DND-41 (cell line): ENCODE measurements around the gene FURIN.

ENCODE experiments used
- ATAC-seq: fragments of 200-7000 bp; cut with Tn5 transposase; 3 replicates; pipeline ENCODE4 v1.9.1; 2021; ENCODE audit warnings: low read depth; ENCODE audit not compliant: insufficient read depth
- DNase-seq: peaks from one replicate; pipeline ENCODE4 v3.0.0-alpha.2; 2020
- H2AFZ ChIP-seq: 2 replicates; pipeline ENCODE4 v1.6.0; 2012; ENCODE audit warnings: low read depth, low read length
- H3K27ac ChIP-seq: 2 replicates; pipeline ENCODE4 v1.5.1; 2012; ENCODE audit warnings: low read length, inconsistent platforms
- H3K27me3 ChIP-seq: fragments of 200-600 bp; sonication (generic); 2 replicates; pipeline ENCODE4 v1.6.0; 2012; ENCODE audit warnings: low read length, mild to moderate bottlenecking, inconsistent platforms; ENCODE audit not compliant: insufficient read depth, poor library complexity
- H3K36me3 ChIP-seq: 2 replicates; pipeline ENCODE4 v1.5.1; 2012; ENCODE audit warnings: low read length, inconsistent platforms; ENCODE audit not compliant: insufficient read depth
- H3K4me1 ChIP-seq: 2 replicates; pipeline ENCODE4 v1.5.1; 2012; ENCODE audit warnings: mild to moderate bottlenecking, low read length; ENCODE audit not compliant: insufficient read depth
- H3K4me2 ChIP-seq: 2 replicates; pipeline ENCODE4 v1.6.0; 2012; ENCODE audit warnings: mild to moderate bottlenecking, moderate library complexity, low read length, inconsistent platforms; ENCODE audit not compliant: insufficient read depth
- H3K4me3 ChIP-seq, 2 experiments: fragments of 200-600 bp in 1 of 2; shearing (Covaris generic) in 1 of 2; 2 replicates each; pipeline ENCODE4 v1.5.1; 2012 to 2016; ENCODE audit warnings: inconsistent platforms in 2 of 2, low read length in 2 of 2, mild to moderate bottlenecking in 2 of 2, low read depth in 1 of 2, moderate library complexity in 1 of 2
- H3K79me2 ChIP-seq: 2 replicates; pipeline ENCODE4 v1.6.0; 2012; ENCODE audit warnings: low read length, inconsistent platforms; ENCODE audit not compliant: insufficient read depth
- H3K9ac ChIP-seq: 2 replicates; pipeline ENCODE4 v1.6.0; 2012; ENCODE audit warnings: low read depth, mild to moderate bottlenecking, inconsistent platforms, low read length, moderate library complexity
- H3K9me3 ChIP-seq: 2 replicates; pipeline ENCODE4 v1.5.1; 2012; ENCODE audit warnings: low read length, moderate library complexity, mild to moderate bottlenecking, inconsistent platforms; ENCODE audit not compliant: insufficient read depth, severe bottlenecking
- H4K20me1 ChIP-seq: 2 replicates; pipeline ENCODE4 v1.6.0; 2012; ENCODE audit warnings: low read length; ENCODE audit not compliant: insufficient read depth
- CTCF ChIP-seq: IDR thresholded peaks from 2 replicates; pipeline ENCODE4 v1.5.1; 2012; ENCODE audit warnings: borderline replicate concordance, low read length, moderate library complexity, mild to moderate bottlenecking; ENCODE audit not compliant: poor library complexity, severe bottlenecking; ENCODE audit errors: extremely low read depth
- EZH2 ChIP-seq: IDR thresholded peaks from 3 replicates; pipeline ENCODE4 v1.6.1; 2012; ENCODE audit warnings: borderline replicate concordance, low read depth, mild to moderate bottlenecking, moderate library complexity, low read length, inconsistent platforms; ENCODE audit not compliant: severe bottlenecking

FURIN gene

DNA sequence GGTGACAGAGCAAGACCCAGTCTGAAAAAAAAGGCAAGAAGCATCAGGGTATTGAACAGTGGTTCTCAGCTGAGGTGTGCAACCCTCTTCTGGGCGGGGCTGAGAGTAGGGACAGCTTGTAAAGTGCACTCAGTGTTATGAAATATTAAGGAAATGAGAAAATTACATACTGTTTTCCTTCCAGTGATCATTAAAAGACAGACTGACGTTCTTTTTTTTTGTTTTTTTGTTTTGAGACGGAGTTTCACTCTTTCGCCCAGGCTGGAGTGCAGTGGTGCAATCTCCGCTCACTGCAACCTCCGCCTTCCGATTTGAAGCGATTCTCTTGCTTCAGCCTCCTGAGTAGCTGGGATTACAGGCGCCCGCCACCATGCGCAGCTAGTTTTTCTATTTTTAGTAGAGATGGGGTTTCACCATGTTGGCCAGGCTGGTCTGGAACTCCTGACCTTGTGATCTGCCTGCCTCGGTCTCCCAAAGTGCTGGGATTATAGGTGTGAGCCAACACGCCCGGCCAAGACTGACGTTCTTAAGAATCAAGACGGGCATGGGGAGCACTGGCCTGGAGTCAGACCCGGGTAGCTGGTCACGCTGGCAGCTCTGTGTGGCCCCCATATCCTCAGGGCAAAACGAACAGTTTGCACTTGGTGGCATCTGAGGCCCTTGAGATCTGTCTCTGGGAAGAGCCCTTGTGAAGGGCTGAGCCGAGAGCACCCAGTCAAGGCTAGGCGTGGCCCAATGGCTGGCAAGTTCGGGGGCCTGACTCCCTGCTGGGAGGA is 46.1 kb downstream of the FURIN start:
- Histone ChIP-seq H3K4me2 (no peak overlapping the region), H3K4me1 (no peaks in the 10 kb centered on the region), H2AFZ (no peak overlapping the region), H3K27me3 (no peaks in the 10 kb centered on the region), H3K4me3 (no peak overlapping the region), H3K9ac (no peak overlapping the region), H3K27ac (no peak overlapping the region), H4K20me1 (0 out of 2 replicates have a peak, but pooled peaks cover 7% of the 10 kb centered on the region), H3K9me3 (no peaks in the 10 kb centered on the region), H3K36me3 (peaks cover 94% of the 10 kb centered on the region), H3K79me2 (no peaks in the 10 kb centered on the region)
- DNase-seq (no peak), ATAC-seq (no peak)
- TF ChIP-seq CTCF (no peak), EZH2 (no peak)

DNA sequence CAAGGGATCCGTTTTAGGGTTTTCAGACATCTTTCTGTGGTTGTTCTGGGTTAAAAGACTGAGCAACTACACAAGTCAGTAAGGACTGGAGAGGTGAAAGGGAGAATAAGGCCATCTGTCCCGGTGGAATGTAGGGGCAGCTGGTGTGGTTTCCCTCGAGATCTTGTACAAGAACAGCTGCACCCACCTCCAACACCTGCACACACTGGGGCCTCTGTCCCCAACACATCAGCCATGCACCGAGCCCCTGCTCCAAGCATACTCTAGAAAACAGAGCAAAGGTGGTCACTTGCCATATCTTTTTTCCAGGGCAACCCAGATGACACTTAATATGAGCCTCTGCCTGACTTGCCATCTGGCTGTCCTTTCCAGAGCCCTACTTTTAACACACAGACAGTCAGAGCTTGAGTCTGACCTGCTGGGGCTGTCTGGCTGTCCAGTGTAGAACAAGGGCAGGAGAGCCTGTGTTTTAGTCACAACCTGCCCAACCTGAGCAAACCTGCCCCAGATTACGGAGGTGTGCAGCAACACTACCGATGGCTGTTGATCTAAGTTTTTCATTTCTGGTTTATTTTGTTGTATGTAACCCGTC is 46.9 kb downstream of the FURIN start:
- 0 out of 3 replicates have a peak, but pooled peaks have one; percentile 42 for ATAC-seq

DNA sequence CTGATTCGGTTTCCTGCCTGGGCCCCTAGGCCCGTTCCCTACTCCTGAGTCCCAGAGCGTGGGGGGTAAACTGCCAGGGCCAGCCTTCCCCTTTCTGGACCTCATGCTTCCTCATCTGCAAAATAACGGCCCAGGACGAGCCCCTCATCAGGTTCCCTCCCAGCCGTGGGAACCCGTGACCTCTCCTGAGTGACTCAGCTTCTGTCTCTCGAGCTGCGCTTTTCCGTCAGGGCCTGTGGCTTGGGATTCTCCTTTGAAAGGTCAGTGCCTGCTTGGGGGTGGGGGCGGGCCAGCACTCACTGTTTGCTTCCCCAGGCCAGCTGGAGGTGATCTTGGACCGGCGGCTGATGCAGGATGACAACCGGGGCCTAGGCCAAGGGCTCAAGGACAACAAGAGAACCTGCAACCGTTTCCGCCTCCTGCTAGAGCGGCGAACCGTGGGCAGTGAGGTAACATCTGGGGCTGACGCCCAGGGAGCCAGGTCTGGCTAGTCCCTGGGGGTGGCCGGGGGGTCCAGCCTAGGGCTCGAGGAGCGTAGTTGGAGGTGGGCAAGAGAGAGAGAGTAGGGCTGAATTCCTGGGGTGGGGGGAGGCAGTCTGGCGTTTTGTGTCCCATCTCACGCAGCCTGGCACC is 47.5 kb downstream of the FURIN start:
- TF ChIP-seq CTCF (no peak), EZH2 (no peak)
- Histone ChIP-seq H3K27me3 (no peaks in the 10 kb centered on the region), H3K9ac (no peak overlapping the region), H3K36me3 (peaks cover 96% of the 10 kb centered on the region), H2AFZ (no peak overlapping the region), H3K4me2 (no peak overlapping the region), H3K9me3 (no peaks in the 10 kb centered on the region), H3K27ac (no peak overlapping the region), H3K4me1 (no peaks in the 10 kb centered on the region), H3K79me2 (no peaks in the 10 kb centered on the region), H3K4me3 (no peak overlapping the region), H4K20me1 (0 out of 2 replicates have a peak, but pooled peaks cover 4% of the 10 kb centered on the region)
- ATAC-seq: no peak
- DNase-seq: no peak

More for the DNA sequence above, 46.9 kb downstream of the FURIN start:
- no peak overlapping the region for H3K9ac ChIP-seq
- H3K4me2 ChIP-seq: no peak overlapping the region
- H4K20me1 ChIP-seq: 0 out of 2 replicates have a peak, but pooled peaks cover 7% of the 10 kb centered on the region
- no peak overlapping the region for H2AFZ ChIP-seq
- H3K36me3 ChIP-seq: peaks cover 97% of the 10 kb centered on the region
- TF ChIP-seq EZH2 (no peak), CTCF (no peak)
- H3K4me1 ChIP-seq: no peaks in the 10 kb centered on the region
- no peak overlapping the region for H3K4me3 ChIP-seq
- no peaks in the 10 kb centered on the region for H3K79me2 ChIP-seq
- H3K9me3 ChIP-seq: no peaks in the 10 kb centered on the region
- H3K27ac ChIP-seq: no peak overlapping the region
- DNase-seq: no peak
- no peaks in the 10 kb centered on the region for H3K27me3 ChIP-seq
